ENCODE results near the gene ZFP36L1. TPM values are rescaled to one million over a fixed set of nuclear protein-coding genes. Genes with fewer than 3 reads are reported as not detected.

Gene ZFP36L1
- total RNA-seq, 2 experiments from 2014 or later: 254 to 258 TPM

DNA sequence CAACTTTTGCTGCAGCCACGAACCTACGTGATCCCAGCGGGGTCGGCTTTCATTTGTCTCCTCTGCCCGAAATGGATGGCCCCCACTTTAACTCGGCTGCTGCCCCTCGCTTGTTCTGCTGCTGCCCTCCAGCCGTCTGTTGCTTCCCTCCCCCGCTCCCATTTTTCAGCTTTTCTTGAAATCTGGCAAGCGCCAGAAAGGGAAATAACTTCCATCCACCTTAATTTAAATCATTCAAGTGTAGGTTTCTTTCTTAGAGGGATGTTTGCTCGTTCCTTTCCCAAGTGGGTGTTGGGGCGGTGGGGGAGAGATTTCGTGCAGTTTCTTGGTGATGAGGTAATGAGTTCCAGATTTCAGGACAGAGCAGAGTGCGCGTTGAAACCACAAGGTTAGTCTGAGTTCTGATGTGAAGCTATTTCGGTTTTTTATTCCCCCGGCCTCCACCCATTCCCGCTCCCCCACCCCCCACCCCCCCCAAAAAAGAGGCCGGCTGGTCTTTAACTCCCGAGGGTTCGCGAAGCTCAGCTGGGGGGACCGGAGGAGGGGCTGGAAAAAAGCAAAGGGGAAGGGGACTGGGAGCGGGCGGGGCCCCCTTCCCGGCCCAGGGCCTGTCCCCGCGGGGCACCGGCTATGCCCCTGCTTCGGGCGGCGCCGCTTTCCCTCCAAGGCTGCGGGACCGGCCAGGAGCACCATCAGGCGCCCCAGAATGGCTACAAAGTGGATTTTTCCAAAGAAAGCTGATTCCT lies 2.2 kb upstream of the ZFP36L1 start:
- Mint-ChIP-seq H3K36me3 (ENCODE audit: low read depth) (peaks cover 65% of the 10 kb centered on the region), H3K9me3 (no peaks in the 10 kb centered on the region), H3K4me1 (ENCODE audit: low read depth) (peaks cover 46% of the 10 kb centered on the region), H3K4me3 (peak overlapping the region; percentile 92), H3K27me3 (no peaks in the 10 kb centered on the region), H3K27ac (peak overlapping the region; percentile 99)
- no peaks in the 10 kb centered on the region for H3K27me3 ChIP-seq (ENCODE audit: control insufficient read depth in 1 of 2, insufficient read depth in 2 of 2, low read length in 2 of 2)
- H3K27ac ChIP-seq (ENCODE audit: low read depth in 1 of 2, low read length in 2 of 2): peak overlapping the region; percentile 100
- peaks cover 9% of the 10 kb centered on the region for H3K36me3 ChIP-seq (ENCODE audit: insufficient read depth, low read length)
- CTCF ChIA-PET: interaction anchor here (0.6 to 3.5 kb wide), 7 partner anchors 9 to 512 kb away, joined by 3 to 49 read pairs (median 6); no protein-coding TSS in a partner anchor
- intact Hi-C loops (cut with DNase I, micrococcal nuclease): loop anchor here in 1 of 2 experiments (2.0 kb wide), 1 partner anchor 14 kb away; no protein-coding TSS in a partner anchor
- peaks cover 37% of the 10 kb centered on the region for H3K4me1 ChIP-seq (ENCODE audit: insufficient read depth, low read length)
- H3K9me3 ChIP-seq (ENCODE audit: control insufficient read depth in 1 of 2, insufficient read depth in 1 of 2, low read length in 2 of 2): no peaks in the 10 kb centered on the region
- TF ChIP-seq, protein P1, sequence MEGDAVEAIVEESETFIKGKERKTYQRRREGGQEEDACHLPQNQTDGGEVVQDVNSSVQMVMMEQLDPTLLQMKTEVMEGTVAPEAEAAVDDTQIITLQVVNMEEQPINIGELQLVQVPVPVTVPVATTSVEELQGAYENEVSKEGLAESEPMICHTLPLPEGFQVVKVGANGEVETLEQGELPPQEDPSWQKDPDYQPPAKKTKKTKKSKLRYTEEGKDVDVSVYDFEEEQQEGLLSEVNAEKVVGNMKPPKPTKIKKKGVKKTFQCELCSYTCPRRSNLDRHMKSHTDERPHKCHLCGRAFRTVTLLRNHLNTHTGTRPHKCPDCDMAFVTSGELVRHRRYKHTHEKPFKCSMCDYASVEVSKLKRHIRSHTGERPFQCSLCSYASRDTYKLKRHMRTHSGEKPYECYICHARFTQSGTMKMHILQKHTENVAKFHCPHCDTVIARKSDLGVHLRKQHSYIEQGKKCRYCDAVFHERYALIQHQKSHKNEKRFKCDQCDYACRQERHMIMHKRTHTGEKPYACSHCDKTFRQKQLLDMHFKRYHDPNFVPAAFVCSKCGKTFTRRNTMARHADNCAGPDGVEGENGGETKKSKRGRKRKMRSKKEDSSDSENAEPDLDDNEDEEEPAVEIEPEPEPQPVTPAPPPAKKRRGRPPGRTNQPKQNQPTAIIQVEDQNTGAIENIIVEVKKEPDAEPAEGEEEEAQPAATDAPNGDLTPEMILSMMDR (IDR thresholded peaks at IDR 0.05): no peak
- POLR2A ChIA-PET: interaction anchor here (0.6 to 5.9 kb wide), 30 partner anchors 9 to 979 kb away, joined by 3 to 365 read pairs (median 5); partner anchors contain the start of genes ERH, SLC39A9 and ZFYVE26
- peak overlapping the region; percentile 98 for H3K4me3 ChIP-seq (ENCODE audit: low read length)
- DNase-seq (peak in 7 of 14 experiments; percentile 44 to 78 (median 62)), ATAC-seq (ENCODE audit: poor library complexity) (no peak)

DNA sequence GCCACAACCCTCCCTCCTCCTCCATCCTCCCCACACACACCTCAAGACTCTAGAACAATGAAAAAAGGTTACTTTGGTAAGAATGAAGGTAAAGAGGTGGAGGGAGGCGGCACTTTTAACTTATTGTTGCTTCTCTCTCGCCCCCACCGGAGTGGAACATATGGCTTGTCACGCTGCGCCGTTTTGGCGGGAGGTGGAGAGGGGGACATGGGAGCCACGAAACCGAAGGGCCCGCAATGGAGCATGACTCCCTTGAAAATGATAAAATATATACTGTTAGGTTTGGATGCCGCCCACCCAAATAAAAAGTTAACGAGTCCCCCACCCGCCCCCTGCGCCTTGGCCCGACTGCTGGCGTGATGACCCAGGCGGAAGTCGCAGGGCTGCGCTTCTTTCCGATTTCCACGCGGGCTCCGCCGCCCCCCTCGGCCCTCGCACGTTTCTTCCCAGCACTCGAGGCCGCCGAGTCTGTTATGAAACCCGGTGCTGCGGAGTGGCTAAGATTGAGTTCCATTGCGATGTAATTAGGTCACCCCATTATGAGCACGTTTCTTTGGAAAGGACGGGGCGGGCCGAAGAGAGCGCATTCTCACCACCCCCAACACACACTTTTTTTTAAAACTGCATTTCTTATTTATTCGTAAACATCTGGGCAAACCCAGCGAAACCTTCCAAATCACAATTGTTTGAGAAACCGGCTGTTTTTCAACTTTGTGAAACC lies 1.4 kb upstream of the ZFP36L1 start:
- ATAC-seq (ENCODE audit: poor library complexity): peak; percentile 32
- peak overlapping the region; percentile 92 for H3K4me3 Mint-ChIP-seq
- CTCF ChIA-PET: interaction anchor here (1.3 to 3.5 kb wide), 4 partner anchors 12 to 287 kb away, joined by 3 to 49 read pairs (median 10); no protein-coding TSS in a partner anchor
- peaks cover 49% of the 10 kb centered on the region for H3K4me1 Mint-ChIP-seq (ENCODE audit: low read depth)
- H3K36me3 Mint-ChIP-seq (ENCODE audit: low read depth): peaks cover 73% of the 10 kb centered on the region
- H3K4me3 ChIP-seq (ENCODE audit: low read length): peak overlapping the region; percentile 98
- no peaks in the 10 kb centered on the region for H3K27me3 ChIP-seq (ENCODE audit: control insufficient read depth in 1 of 2, insufficient read depth in 2 of 2, low read length in 2 of 2)
- peak overlapping the region; percentile 99 for H3K27ac Mint-ChIP-seq
- POLR2A ChIA-PET: interaction anchor here (0.6 to 8.4 kb wide), 16 partner anchors 9 to 604 kb away, joined by 3 to 365 read pairs (median 18); partner anchors contain the start of genes ERH and SLC39A9
- H3K4me1 ChIP-seq (ENCODE audit: insufficient read depth, low read length): peaks cover 44% of the 10 kb centered on the region
- no peaks in the 10 kb centered on the region for H3K9me3 Mint-ChIP-seq
- peak overlapping the region; percentile 100 for H3K27ac ChIP-seq (ENCODE audit: low read depth in 1 of 2, low read length in 2 of 2)
- TF ChIP-seq, protein P1 (IDR thresholded peaks at IDR 0.05): no peak
- H3K9me3 ChIP-seq (ENCODE audit: control insufficient read depth in 1 of 2, insufficient read depth in 1 of 2, low read length in 2 of 2): no peaks in the 10 kb centered on the region
- no peaks in the 10 kb centered on the region for H3K27me3 Mint-ChIP-seq
- peak; percentile 61 to 92 (median 78) for DNase-seq
- peaks cover 16% of the 10 kb centered on the region for H3K36me3 ChIP-seq (ENCODE audit: insufficient read depth, low read length)
- intact Hi-C loops (cut with DNase I, micrococcal nuclease): loop anchor here in 1 of 2 experiments (2.0 kb wide), 1 partner anchor 13 kb away; no protein-coding TSS in a partner anchor

DNA sequence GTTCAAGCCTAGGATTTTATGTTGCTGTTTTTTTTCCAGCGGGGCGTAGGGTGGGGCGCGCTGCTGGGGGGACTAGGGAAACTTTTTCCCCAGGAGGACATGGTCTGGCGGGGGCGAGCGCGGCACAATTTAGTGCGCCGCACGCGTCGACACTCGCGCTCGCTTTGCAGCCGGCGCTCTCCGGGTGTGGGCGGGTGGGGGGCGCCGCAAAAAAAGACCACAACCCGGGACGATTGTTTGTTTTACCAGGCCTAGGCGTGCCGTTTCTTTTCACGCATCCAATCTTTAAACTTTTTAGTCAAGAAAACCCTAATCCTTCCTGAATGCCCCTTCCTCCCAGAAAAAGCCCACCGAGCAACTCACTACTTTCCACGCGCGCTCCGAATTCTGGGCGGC lies 865 bp upstream of the ZFP36L1 start:
- H3K4me1 ChIP-seq (ENCODE audit: insufficient read depth, low read length): peaks cover 47% of the 10 kb centered on the region
- DNase-seq: peak in 6 of 14 experiments; percentile 39 to 79 (median 62)
- H3K27me3 Mint-ChIP-seq: no peaks in the 10 kb centered on the region
- ATAC-seq (ENCODE audit: poor library complexity): no peak
- H3K9me3 ChIP-seq (ENCODE audit: control insufficient read depth in 1 of 2, insufficient read depth in 1 of 2, low read length in 2 of 2): no peaks in the 10 kb centered on the region
- TF ChIP-seq, protein P1 (IDR thresholded peaks at IDR 0.05): no peak
- peaks cover 54% of the 10 kb centered on the region for H3K4me1 Mint-ChIP-seq (ENCODE audit: low read depth)
- H3K36me3 Mint-ChIP-seq (ENCODE audit: low read depth): peaks cover 78% of the 10 kb centered on the region
- no peaks in the 10 kb centered on the region for H3K27me3 ChIP-seq (ENCODE audit: control insufficient read depth in 1 of 2, insufficient read depth in 2 of 2, low read length in 2 of 2)
- H3K9me3 Mint-ChIP-seq: no peaks in the 10 kb centered on the region
- peaks cover 22% of the 10 kb centered on the region for H3K36me3 ChIP-seq (ENCODE audit: insufficient read depth, low read length)
- H3K4me3 ChIP-seq (ENCODE audit: low read length): peak overlapping the region; percentile 98
- peak overlapping the region; percentile 100 for H3K27ac ChIP-seq (ENCODE audit: low read depth in 1 of 2, low read length in 2 of 2)
- ChIA-PET CTCF (interaction anchor here (1.0 to 9.3 kb wide), 3 partner anchors 12 to 434 kb away, joined by 3 to 115 read pairs (median 3); no protein-coding TSS in a partner anchor), POLR2A (interaction anchor here (0.7 to 15.8 kb wide), 30 partner anchors 10 to 1434 kb away, joined by 3 to 816 read pairs (median 5); partner anchors contain the start of genes ATP6V1D and EIF2S1)
- intact Hi-C loops (cut with DNase I, micrococcal nuclease): loop anchor here in 1 of 2 experiments (1.0 to 2.0 kb wide), 3 partner anchors 13 to 27 kb away; no protein-coding TSS in a partner anchor
- H3K4me3 Mint-ChIP-seq: peak overlapping the region; percentile 92
- peak overlapping the region; percentile 99 for H3K27ac Mint-ChIP-seq
